ENCODE measurements around the gene PLXNA1.

DNA sequence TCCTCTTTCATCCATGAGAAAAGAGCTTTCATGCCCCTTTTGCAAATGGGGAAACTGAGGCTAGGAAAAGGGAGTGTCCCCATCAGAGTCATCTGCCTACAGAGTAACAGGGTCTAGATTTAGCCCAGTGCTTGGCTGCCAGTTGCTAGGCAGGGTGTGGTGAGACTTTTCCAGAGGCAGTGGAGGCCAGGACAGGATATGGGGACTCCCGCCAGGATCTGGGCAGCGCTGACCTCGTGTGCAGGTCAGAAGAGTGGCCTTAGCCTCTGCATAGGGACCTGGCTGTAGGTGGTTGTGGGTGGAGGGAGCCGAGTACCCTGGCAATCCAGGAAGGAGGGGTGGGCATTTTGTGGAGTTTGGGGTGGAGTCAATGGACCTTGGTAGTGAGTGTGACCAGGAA lies 4.2 kb downstream of the PLXNA1 start:
- TF ChIP-seq ZBTB40 (IDR thresholded peaks at IDR 0.05) (no peak), ZBTB40 (CRISPR knock-in tag; IDR thresholded peaks at IDR 0.05) (no peak), CBX5 (IDR thresholded peaks at IDR 0.05; ENCODE audit: borderline replicate concordance, low read depth) (no peak), ZNF274 (IDR thresholded peaks at IDR 0.05; ENCODE audit: borderline replicate concordance, low read depth, low read length) (no peak), BHLHE40 (IDR thresholded peaks at IDR 0.05; ENCODE audit: low read length) (no peak), ELK1 (CRISPR knock-in tag; IDR thresholded peaks at IDR 0.05) (no peak)

All from K562 (cell line).